Liver (tissue), 9 donors: ENCODE results near the gene ARSB. TPM values are rescaled to one million over a fixed set of nuclear protein-coding genes. Genes with fewer than 3 reads are reported as not detected.
A peak's percentile ranks its signal among the peaks of the same experiment; 100 is the strongest.

Experiments used
- DNase-seq: peaks from one replicate; pipeline ENCODE4 v3.0.0-alpha.2; 2017; ENCODE audit warnings: low spot score
- H3K27ac ChIP-seq, 2 donors: one replicate each; pipeline ENCODE4 v1.7.0; 2013; ENCODE audit warnings: inconsistent platforms in 2 of 2, low read length in 2 of 2, control low read depth in 1 of 2, low read depth in 1 of 2, mild to moderate bottlenecking in 1 of 2
- H3K27me3 ChIP-seq, 4 donors: one replicate each; pipeline versions ENCODE4 v1.6.1 to v1.7.0; 2013; ENCODE audit warnings: low read length in 3 of 4, inconsistent platforms in 1 of 4, mild to moderate bottlenecking in 1 of 4, moderate library complexity in 1 of 4; ENCODE audit not compliant: control insufficient read depth in 4 of 4, insufficient read depth in 4 of 4
- H3K36me3 ChIP-seq, 4 donors: one replicate each; pipeline versions ENCODE4 v1.6.1 to v1.7.0; 2013; ENCODE audit warnings: low read length in 3 of 4, mild to moderate bottlenecking in 3 of 4, low read depth in 1 of 4, moderate library complexity in 1 of 4; ENCODE audit not compliant: control insufficient read depth in 4 of 4, insufficient read depth in 3 of 4
- H3K4me1 ChIP-seq, 4 donors: one replicate each; pipeline versions ENCODE4 v1.6.1 to v1.7.0; 2013; ENCODE audit warnings: low read length in 3 of 4, mild to moderate bottlenecking in 3 of 4, moderate library complexity in 1 of 4; ENCODE audit not compliant: control insufficient read depth in 4 of 4, insufficient read depth in 4 of 4
- H3K4me3 ChIP-seq, 3 donors: one replicate each; pipeline versions ENCODE4 v1.6.1 to v1.7.0; 2013; ENCODE audit warnings: low read length in 3 of 3, control low read depth in 1 of 3, low read depth in 1 of 3, mild to moderate bottlenecking in 1 of 3
- H3K9ac ChIP-seq, 2 donors: one replicate each; pipeline ENCODE4 v1.7.0; 2013; ENCODE audit warnings: low read length in 2 of 2, mild to moderate bottlenecking in 2 of 2, moderate library complexity in 2 of 2, control low read depth in 1 of 2, low read depth in 1 of 2
- H3K9me3 ChIP-seq, 4 donors: one replicate each; pipeline versions ENCODE4 v1.6.1 to v1.7.0; 2013; ENCODE audit warnings: low read length in 3 of 4; ENCODE audit not compliant: control insufficient read depth in 4 of 4
- CTCF ChIP-seq: fragments of 150-350 bp; IDR thresholded peaks from 2 replicates; pipeline ENCODE4 v1.5.1; 2017; ENCODE audit warnings: improper control_type of control experiment, low read depth, low read length; ENCODE audit not compliant: missing input control
- EGR1 ChIP-seq, 2 donors: IDR thresholded peaks; 2 replicates each; pipeline ENCODE4 v1.6.1; 2016 to 2018; ENCODE audit warnings: antibody characterized with exemption in 2 of 2, low read depth in 2 of 2
- FOXA1 ChIP-seq: IDR thresholded peaks from 2 replicates; pipeline ENCODE4 v1.6.1; 2016; ENCODE audit warnings: antibody characterized with exemption
- FOXA2 ChIP-seq: IDR thresholded peaks from 2 replicates; pipeline ENCODE4 v1.6.1; 2016; ENCODE audit warnings: antibody characterized with exemption
- GABPA ChIP-seq, 2 donors: IDR thresholded peaks in 1 of 2; conservative IDR thresholded peaks in 1 of 2; 2 replicates each; pipeline ENCODE4 v1.6.1; 2016; ENCODE audit warnings: antibody characterized with exemption in 2 of 2, mild to moderate bottlenecking in 1 of 2, moderate library complexity in 1 of 2
- HNF4G ChIP-seq: IDR thresholded peaks from 2 replicates; pipeline ENCODE4 v1.6.1; 2016; ENCODE audit warnings: antibody characterized with exemption
- JUND ChIP-seq, 2 donors: IDR thresholded peaks; 2 replicates each; pipeline ENCODE4 v1.6.1; 2016; ENCODE audit warnings: antibody characterized with exemption in 2 of 2
- NR2F2 ChIP-seq: IDR thresholded peaks from 2 replicates; pipeline ENCODE4 v1.6.1; 2016; ENCODE audit warnings: antibody characterized with exemption
- RAD21 ChIP-seq, 2 donors: IDR thresholded peaks; 2 replicates each; pipeline ENCODE4 v1.6.1; 2016; ENCODE audit warnings: antibody characterized with exemption in 2 of 2, mild to moderate bottlenecking in 2 of 2
- RXRA ChIP-seq, 2 donors: IDR thresholded peaks; 2 replicates each; pipeline ENCODE4 v1.6.1; 2017 to 2018; ENCODE audit warnings: antibody characterized with exemption in 2 of 2, mild to moderate bottlenecking in 1 of 2
- SP1 ChIP-seq: IDR thresholded peaks from 2 replicates; pipeline ENCODE4 v1.6.1; 2018; ENCODE audit warnings: antibody characterized with exemption, mild to moderate bottlenecking
- TAF1 ChIP-seq: conservative IDR thresholded peaks from 2 replicates; pipeline ENCODE4 v1.6.1; 2016; ENCODE audit warnings: antibody characterized with exemption, mild to moderate bottlenecking
- ZBTB33 ChIP-seq: IDR thresholded peaks from 2 replicates; pipeline ENCODE4 v1.6.1; 2016; ENCODE audit warnings: antibody characterized with exemption
- WGBS: extraction: QIAGEN DNeasy Blood & Tissue Kit; methylation state at CpG from one replicate; pipeline ENCODE4 v1.1.7; 2013; 5-methylcytosine and 5-hydroxymethylcytosine counted together
- polyA plus RNA-seq, 2 donors: library from polyadenylated mRNA; stranded (reverse) in 1 of 2; unstranded in 1 of 2; fragments of 200-250 nt in 1 of 2; fragments of >200 nt in 1 of 2; fragmentation: Nextera tagmentation in 1 of 2; extraction: Ambion mirVana in 1 of 2; gene quantifications; one replicate each; pipeline versions ENCODE4 v1.2.1 to v1.2.3, GENCODE V29; 2013 to 2015
- total RNA-seq, 2 donors: library from RNA; depleted of rRNA; stranded (reverse); fragments of >200 nt; gene quantifications; one replicate each; pipeline ENCODE4 v1.2.3, GENCODE V29; 2014
- TF ChIP-seq, protein P1 (sequence below): IDR thresholded peaks from 2 replicates; pipeline ENCODE4 v1.6.1; 2016; ENCODE audit warnings: antibody characterized with exemption
- donor health status: healthy.
- donor health status: healthy.
- donor health status: healthy.
- donor health status: healthy.
- donor health status: healthy.

Gene ARSB
- total and polyA plus RNA-seq, 4 donors = 3.5 to 26.2 (median 8.7) TPM

- no peak overlapping the region for H3K9ac ChIP-seq
- no peak for TF ChIP-seq HNF4G
- no peak for TF ChIP-seq FOXA2
- no peak for TF ChIP-seq NR2F2
- TF ChIP-seq RXRA (IDR thresholded peaks at IDR 0.05) = no peak
- no peak for TF ChIP-seq CTCF
- TF ChIP-seq, protein P1, sequence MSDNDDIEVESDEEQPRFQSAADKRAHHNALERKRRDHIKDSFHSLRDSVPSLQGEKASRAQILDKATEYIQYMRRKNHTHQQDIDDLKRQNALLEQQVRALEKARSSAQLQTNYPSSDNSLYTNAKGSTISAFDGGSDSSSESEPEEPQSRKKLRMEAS = no peak
- no peak for TF ChIP-seq EGR1 (IDR thresholded peaks at IDR 0.05; ENCODE audit: low read depth in 2 of 2)
- no peak overlapping the region for H3K27ac ChIP-seq
- H3K9me3 ChIP-seq = no peaks in the 10 kb centered on the region
- peaks cover 0 to 2% (median 0%) of the 10 kb centered on the region in 4 donors for H3K36me3 ChIP-seq
- peaks cover 0 to 10% (median under 1%) of the 10 kb centered on the region in 4 donors for H3K4me1 ChIP-seq
- H3K27me3 ChIP-seq = no peaks in the 10 kb centered on the region
- no peak for DNase-seq
- H3K4me3 ChIP-seq = no peak overlapping the region
- WGBS = 97% methylated on average over 3 of the region's 3 CpGs
Observed at GRCh38 chr5:78833284-78833683, 151.8 kb downstream of the ARSB start.

- H3K9me3 ChIP-seq = no peaks in the 10 kb centered on the region
- no peaks in the 10 kb centered on the region for H3K27me3 ChIP-seq
- H3K9ac ChIP-seq = no peak overlapping the region
- TF ChIP-seq NR2F2 = no peak
- TF ChIP-seq JUND (IDR thresholded peaks at IDR 0.05) = peak in 1 of 2 donors; percentile 30
- H3K4me3 ChIP-seq = no peak overlapping the region
- DNase-seq = no peak
- WGBS = 62% methylated on average over 8 of the region's 8 CpGs
- peaks cover 0 to 10% (median under 1%) of the 10 kb centered on the region in 4 donors for H3K4me1 ChIP-seq
- peaks cover 0 to 2% (median 0%) of the 10 kb centered on the region in 4 donors for H3K36me3 ChIP-seq
- no peak overlapping the region for H3K27ac ChIP-seq
Observed at GRCh38 chr5:78830528-78831046, 154.5 kb downstream of the ARSB start.

- Histone ChIP-seq H3K9me3 (no peaks in the 10 kb centered on the region), H3K4me3 (no peak overlapping the region), H3K27ac (no peak overlapping the region), H3K9ac (no peak overlapping the region), H3K4me1 (peaks cover 0 to 10% (median under 1%) of the 10 kb centered on the region in 4 donors), H3K36me3 (peaks cover 0 to 2% (median 0%) of the 10 kb centered on the region in 4 donors), H3K27me3 (no peaks in the 10 kb centered on the region)
- 47% methylated on average over 6 of the region's 6 CpGs for WGBS
- no peak for DNase-seq
- TF ChIP-seq NR2F2 (peak; percentile 19), RXRA (IDR thresholded peaks at IDR 0.05) (peak; percentile 22 to 26), RAD21 (IDR thresholded peaks at IDR 0.05) (peak in 1 of 2 donors; percentile 31), SP1 (peak; percentile 4), EGR1 (IDR thresholded peaks at IDR 0.05; ENCODE audit: low read depth in 2 of 2) (no peak)
Observed at GRCh38 chr5:78829811-78830527, 155.1 kb downstream of the ARSB start.

DNA sequence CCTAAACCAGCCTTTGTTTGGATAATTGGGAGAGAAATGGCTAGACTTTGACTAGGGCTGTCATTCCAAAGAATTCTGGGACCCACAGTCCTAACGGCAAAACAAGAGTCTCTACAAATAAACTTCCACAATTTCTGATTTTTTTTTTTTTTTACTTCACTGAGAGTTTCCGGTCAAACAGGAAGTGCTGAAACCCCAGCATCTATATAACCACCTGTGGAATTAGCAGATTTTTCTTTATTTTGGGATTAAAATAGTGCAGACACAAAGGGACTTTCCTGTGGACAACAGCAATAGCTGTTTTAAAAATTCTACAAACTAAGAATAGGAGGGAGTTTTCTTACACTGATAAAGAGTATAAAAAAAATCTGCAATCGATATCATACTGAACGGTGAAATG, 157.4 kb downstream of the ARSB start:
- Histone ChIP-seq H3K27me3 (no peaks in the 10 kb centered on the region), H3K27ac (no peak overlapping the region), H3K36me3 (peaks cover 0 to 2% (median 1%) of the 10 kb centered on the region in 4 donors), H3K9me3 (no peaks in the 10 kb centered on the region), H3K9ac (no peak overlapping the region), H3K4me3 (no peak overlapping the region), H3K4me1 (peaks cover 0 to 10% (median under 1%) of the 10 kb centered on the region in 4 donors)
- no peak for DNase-seq
- no peak for TF ChIP-seq ZBTB33
- TF ChIP-seq TAF1 = no peak
- no peak for TF ChIP-seq GABPA (IDR thresholded peaks at IDR 0.05 in 1 of 2, conservative IDR thresholded peaks at IDR 0.05 in 1 of 2)
- TF ChIP-seq, protein P1 = no peak
- no peak for TF ChIP-seq EGR1 (IDR thresholded peaks at IDR 0.05; ENCODE audit: low read depth in 2 of 2)
- no peak for TF ChIP-seq FOXA1
- 74% methylated on average over 4 of the region's 4 CpGs for WGBS
